NCI-H2196 treated with DMSO at 0.1 percent for 48 hours (cell line): ENCODE results near the gene LSM2.
A peak's percentile ranks its signal among the peaks of the same experiment; 100 is the strongest.
"Not testable (repeated sequence)": the region's sequence is repeated elsewhere in the genome, so short reads cannot be mapped to it uniquely, and the experiment has no call there.

Source experiments
- DNase-seq: peaks from one replicate; lab custom pipeline; 2025; ENCODE audit not compliant: unreplicated experiment; lab: John Stamatoyannopoulos, UW

The LSM2 gene

GRCh38 chr6:31806470-31807272 is at the start of gene LSM2:
LSM2 (minus strand) TSS chr6:31806966; CDS start chr6:31806757, 209 bp downstream.
- DNase-seq, result peak; percentile 94

DNA sequence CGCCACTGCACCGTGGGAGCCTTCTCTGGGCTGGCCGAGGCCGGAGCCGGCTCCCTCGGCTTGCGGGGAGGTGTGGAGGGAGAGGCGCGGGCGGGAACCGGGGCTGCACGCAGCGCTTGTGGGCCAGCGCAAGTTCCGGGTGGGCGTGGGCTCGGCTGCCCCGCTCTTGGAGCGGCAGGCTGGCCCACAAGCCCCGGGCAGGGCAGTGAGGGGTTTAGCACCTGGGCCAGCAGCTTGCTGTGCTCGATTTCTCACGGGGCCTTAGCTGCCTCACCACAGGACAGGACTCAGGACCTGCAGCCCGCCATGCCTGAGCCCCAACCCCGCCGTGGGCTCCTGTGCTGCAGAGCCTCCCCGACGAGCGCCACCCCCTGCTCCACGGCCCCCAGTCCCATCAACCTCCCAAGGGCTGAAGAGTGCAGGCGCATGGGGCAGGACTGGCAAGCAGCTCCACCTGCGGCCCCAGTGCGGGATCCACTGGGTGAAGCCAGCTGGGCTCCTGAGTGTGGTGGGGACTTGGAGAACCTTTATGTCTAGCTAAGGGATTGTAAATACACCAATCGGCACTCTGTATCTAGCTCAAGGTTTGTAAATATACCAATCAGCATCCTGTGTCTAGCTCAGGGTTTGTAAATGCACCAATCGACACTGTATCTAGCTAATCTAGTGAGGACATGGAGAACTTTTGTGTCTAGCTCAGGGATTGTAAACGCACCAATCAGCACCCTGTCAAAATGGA is 45.4 kb upstream of the LSM2 start:
- not testable (repeated sequence) for DNase-seq

GRCh38 chr6:31851485-31851832 is 44.7 kb upstream of the LSM2 start:
- DNase-seq, result no peak

- DNase-seq, result no peak
These were observed 44.2 kb upstream of the LSM2 start for GRCh38 chr6:31850765-31851484.

- DNase-seq, result no peak
These were observed 40.7 kb upstream of the LSM2 start for GRCh38 chr6:31847276-31847978.

GRCh38 chr6:31844507-31844906 is 37.7 kb upstream of the LSM2 start:
- no peak for DNase-seq

GRCh38 chr6:31842053-31842452 is 35.3 kb upstream of the LSM2 start:
- DNase-seq, result no peak

GRCh38 chr6:31839779-31840126 is 33.0 kb upstream of the LSM2 start:
- DNase-seq, result not testable (repeated sequence)

DNA sequence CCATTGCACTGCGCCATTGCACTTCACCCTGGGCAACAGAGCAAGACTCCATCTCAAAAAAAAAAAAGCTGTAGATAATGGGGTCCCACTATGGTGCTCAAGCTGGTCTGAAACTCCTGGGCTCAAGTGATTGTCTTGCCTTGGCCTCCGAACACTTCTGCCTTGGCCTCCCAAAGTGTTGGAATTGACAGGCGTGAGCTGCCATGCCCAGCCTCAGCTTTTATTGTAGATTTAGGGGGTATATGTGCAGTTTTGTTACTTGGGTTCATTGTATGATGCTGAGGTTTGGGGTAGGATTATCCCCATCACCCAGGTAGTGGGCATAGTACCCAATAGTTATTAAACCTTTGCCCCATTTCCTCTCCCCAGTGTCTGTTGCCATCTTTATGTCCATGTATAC is 32.2 kb upstream of the LSM2 start:
- DNase-seq, result no peak

- not testable (repeated sequence) for DNase-seq
These were observed 31.4 kb upstream of the LSM2 start for GRCh38 chr6:31838114-31838553.

GRCh38 chr6:31837369-31838113 is 30.8 kb upstream of the LSM2 start:
- DNase-seq, result no peak

DNA sequence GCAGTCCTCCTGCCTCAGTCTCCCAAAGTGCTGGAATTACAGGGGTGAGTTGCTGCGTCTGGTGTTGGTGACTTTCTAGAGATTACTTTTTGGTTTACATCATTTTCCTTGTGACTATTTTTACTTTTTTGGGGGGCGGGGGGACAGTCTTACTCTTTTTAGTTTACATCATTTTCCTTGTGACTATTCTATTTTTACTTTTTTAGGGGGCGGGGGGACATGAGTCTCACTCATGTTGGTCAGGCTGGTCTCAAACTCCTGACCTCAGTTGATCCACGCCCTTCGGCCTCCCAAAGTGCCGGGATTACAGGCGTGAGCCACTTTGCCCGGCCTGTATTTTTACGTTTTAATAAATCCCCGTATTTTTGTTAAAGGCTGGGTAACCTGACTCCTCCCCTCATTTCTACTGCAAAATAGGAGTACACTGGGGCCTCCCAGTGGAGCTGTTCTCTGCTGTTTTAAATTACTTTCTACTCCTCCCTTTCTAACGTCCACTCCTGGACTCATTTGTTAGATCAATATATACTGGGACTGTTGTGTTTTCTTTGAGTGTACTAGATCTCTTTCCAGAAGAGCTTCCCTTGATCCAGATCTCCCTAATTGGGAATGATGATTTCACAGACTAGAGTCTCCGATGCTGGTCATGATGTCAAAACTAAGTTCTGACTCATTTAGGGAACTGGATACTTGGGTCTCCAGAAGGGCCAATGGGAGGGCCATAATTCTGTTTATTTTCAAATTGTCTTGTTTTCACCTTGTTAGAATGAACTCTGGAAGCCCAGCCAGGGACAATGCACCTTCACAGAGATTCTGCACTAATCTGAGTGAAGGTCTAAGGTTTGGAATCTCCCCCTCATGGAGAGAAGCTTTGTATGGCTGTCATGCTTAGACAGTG is 30.0 kb upstream of the LSM2 start:
- DNase-seq, result no peak

- no peak for DNase-seq
These were observed 29.3 kb upstream of the LSM2 start for GRCh38 chr6:31836047-31836473.

DNA sequence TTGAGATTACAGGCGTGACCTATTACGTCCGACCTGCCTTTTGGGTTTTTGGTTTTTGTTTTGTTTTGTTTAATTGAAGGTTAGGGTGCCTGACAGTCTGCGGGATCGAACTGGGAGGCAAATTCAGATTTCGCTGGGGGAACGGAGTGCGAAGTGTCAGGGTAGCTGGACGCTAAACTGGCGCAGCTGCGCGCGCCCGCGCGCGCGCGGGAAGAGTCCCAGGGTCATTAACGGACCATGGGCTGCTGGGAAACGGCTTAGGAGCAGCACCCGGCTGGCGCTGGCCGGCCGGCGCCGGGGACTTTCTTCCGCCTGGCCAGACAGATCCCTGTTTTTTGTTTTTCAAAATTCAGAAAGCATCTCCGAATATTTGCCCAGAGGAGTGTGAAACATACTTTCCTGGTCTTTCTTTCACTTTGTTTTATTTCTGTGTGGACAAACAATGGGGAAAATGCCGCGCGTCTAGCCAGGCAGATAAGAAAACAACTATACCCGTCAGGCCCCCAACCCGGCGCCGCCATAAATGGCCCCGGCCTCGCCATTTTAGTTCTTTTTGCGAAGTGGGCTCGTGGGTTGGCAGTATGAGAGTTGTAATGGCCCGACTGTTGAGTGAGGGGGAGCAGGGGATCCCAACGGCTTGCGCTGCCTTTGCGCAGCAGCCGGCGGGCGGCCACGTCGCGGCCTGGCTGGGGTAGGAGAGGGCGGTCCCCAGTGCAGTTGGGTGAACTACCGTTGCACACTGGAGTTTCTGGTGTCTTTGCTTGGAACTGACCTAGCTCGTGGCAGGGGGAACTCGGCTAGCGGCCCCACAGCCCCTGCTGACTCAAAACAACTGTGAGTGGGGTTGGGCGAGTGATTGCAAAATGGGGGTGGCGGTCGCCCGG is 27.8 kb upstream of the LSM2 start:
- DNase-seq, result peak; percentile 88

- no peak for DNase-seq
These were observed 24.8 kb upstream of the LSM2 start for GRCh38 chr6:31831350-31832215.

DNA sequence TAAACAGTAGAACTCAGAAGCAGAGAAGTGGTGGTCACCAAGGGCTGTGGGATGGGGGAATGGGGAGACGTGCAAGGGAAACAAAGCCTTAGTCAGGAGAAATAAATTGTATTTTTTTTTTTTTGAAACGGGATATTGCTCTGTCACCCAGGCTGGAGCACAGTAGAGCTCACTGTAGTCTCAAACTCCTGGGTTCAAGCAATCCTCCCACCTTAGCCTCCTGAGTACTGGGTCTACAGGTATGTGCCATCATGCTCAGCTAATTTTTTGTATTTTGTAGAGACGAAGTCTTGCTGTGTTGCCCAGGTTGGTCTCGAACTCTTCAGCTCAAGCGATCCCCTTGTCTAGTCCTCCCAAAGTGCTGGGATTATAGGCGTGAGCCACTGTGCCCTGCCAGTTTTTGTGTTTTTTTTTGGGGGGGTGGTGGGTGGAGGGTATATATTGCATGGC is 24.1 kb upstream of the LSM2 start:
- DNase-seq, result no peak

DNA sequence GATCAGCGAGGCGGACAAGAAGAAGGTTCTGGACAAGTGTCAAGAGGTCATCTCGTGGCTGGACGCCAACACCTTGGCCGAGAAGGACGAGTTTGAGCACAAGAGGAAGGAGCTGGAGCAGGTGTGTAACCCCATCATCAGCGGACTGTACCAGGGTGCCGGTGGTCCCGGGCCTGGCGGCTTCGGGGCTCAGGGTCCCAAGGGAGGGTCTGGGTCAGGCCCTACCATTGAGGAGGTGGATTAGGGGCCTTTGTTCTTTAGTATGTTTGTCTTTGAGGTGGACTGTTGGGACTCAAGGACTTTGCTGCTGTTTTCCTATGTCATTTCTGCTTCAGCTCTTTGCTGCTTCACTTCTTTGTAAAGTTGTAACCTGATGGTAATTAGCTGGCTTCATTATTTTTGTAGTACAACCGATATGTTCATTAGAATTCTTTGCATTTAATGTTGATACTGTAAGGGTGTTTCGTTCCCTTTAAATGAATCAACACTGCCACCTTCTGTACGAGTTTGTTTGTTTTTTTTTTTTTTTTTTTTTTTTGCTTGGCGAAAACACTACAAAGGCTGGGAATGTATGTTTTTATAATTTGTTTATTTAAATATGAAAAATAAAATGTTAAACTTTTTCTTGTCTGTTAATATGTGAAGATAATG is 23.0 kb upstream of the LSM2 start:
- peak; percentile 22 for DNase-seq
